Breast epithelium (tissue), 4 donors: ENCODE data around the gene PDZD2. TPM values are rescaled to one million over a fixed set of nuclear protein-coding genes. Genes with fewer than 3 reads are reported as not detected.
"Not testable (repeated sequence)": the region's sequence is repeated elsewhere in the genome, so short reads cannot be mapped to it uniquely, and the experiment has no call there.

Experiments used
- DNase-seq, 2 donors: peaks; one replicate each; pipeline ENCODE4 v3.0.0-alpha.2; 2019; ENCODE audit warnings: low spot score in 2 of 2
- H3K27ac ChIP-seq, 2 donors: fragments of 200-600 bp; sonication (generic) in 1 of 2; one replicate each; pipeline ENCODE4 v1.5.1; 2016 to 2019; ENCODE audit warnings: mild to moderate bottlenecking in 1 of 2
- H3K27me3 ChIP-seq, 2 donors: fragments of 200-600 bp; sonication (generic) in 1 of 2; one replicate each; pipeline versions ENCODE4 v1.5.1 to v1.6.0; 2017 to 2019; ENCODE audit warnings: control low read depth in 1 of 2, mild to moderate bottlenecking in 1 of 2
- H3K36me3 ChIP-seq: fragments of 200-600 bp; one replicate; pipeline ENCODE4 v1.5.1; 2019
- H3K4me1 ChIP-seq, 2 donors: fragments of 200-600 bp; sonication (generic); one replicate each; pipeline ENCODE4 v1.5.1; 2016 to 2019; ENCODE audit warnings: control low read depth in 1 of 2
- H3K4me3 ChIP-seq, 3 donors: fragments of 200-600 bp; sonication (generic); 1 replicate in 2 of 3; 2 replicates in 1 of 3; pipeline ENCODE4 v1.5.1; 2016 to 2019; ENCODE audit warnings: mild to moderate bottlenecking in 3 of 3, moderate library complexity in 2 of 3
- H3K9me3 ChIP-seq, 2 donors: fragments of 200-600 bp; sonication (generic) in 1 of 2; one replicate each; pipeline ENCODE4 v1.5.1; 2016 to 2019; ENCODE audit warnings: control low read depth in 1 of 2
- CTCF ChIP-seq, 3 donors: fragments of 450-650 bp; IDR thresholded peaks; one replicate each; pipeline ENCODE4 v1.5.1; 2016 to 2017; ENCODE audit warnings: antibody characterized with exemption in 3 of 3, mild to moderate bottlenecking in 3 of 3, moderate library complexity in 3 of 3
- POLR2A ChIP-seq: fragments of 450-650 bp; IDR thresholded peaks from one replicate; pipeline ENCODE4 v1.6.1; 2016; ENCODE audit warnings: antibody characterized with exemption, mild to moderate bottlenecking, moderate library complexity
- POLR2AphosphoS5 ChIP-seq, 3 donors: sonication (generic); formaldehyde crosslinking; IDR thresholded peaks; one replicate each; pipeline ENCODE4 v1.6.1; 2017; ENCODE audit warnings: antibody characterized with exemption in 3 of 3
- intact Hi-C: fragments of 100-400 bp; cut with DNase I; formaldehyde crosslinking; loops from one replicate; pipeline ENCODE4 v1.15.1; 2023; ENCODE audit warnings: low total_unique reads
- total RNA-seq, 3 donors: library from RNA; depleted of rRNA; stranded (reverse); fragments of >200 nt; gene quantifications; one replicate each; pipeline ENCODE4 v1.1.0, GENCODE V29; 2016

Gene PDZD2
- total RNA-seq, 3 donors from 2014 or later, result 16.8 to 23.3 (median 17.7) TPM

- Histone ChIP-seq H3K27ac (no peak overlapping the region), H3K27me3 (no peaks in the 10 kb centered on the region), H3K36me3 (no peaks in the 10 kb centered on the region), H3K4me1 (no peaks in the 10 kb centered on the region), H3K4me3 (no peak overlapping the region), H3K9me3 (no peaks in the 10 kb centered on the region)
- peak in 1 of 2 donors; percentile 21 for DNase-seq
- TF ChIP-seq POLR2AphosphoS5 (IDR thresholded peaks at IDR 0.05) (no peak), CTCF (IDR thresholded peaks at IDR 0.05) (no peak), POLR2A (no peak)
- intact Hi-C loops, result no loop called here
Observed at GRCh38 chr5:31680528-31680927, 41.6 kb downstream of the PDZD2 start.

DNA sequence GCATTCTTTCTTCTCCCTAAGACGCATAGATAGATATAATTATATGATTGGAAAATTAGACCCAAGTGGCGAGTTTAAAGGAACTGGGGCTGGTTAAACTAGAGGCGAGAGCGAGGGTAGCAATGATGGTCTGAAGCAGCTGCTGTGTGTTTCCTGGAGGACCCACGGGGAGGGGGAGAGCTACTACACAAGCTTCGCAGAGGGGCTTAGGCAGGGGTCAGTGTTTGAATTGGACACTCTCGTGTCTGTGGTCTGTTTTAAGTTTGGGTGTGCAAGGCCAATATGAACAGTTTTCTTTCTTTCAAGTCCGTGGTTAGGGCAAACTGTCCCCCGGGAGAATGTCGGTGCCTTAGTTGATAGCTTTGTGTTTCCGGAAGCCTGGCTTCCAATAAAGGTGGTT is 43.1 kb downstream of the PDZD2 start:
- Histone ChIP-seq H3K9me3 (no peaks in the 10 kb centered on the region), H3K27ac (no peak overlapping the region), H3K27me3 (no peaks in the 10 kb centered on the region), H3K4me1 (no peaks in the 10 kb centered on the region), H3K36me3 (no peaks in the 10 kb centered on the region), H3K4me3 (no peak overlapping the region)
- no peak for DNase-seq
- TF ChIP-seq CTCF (IDR thresholded peaks at IDR 0.05) (no peak), POLR2A (no peak), POLR2AphosphoS5 (IDR thresholded peaks at IDR 0.05) (no peak)
- intact Hi-C loops, result no loop called here

DNA sequence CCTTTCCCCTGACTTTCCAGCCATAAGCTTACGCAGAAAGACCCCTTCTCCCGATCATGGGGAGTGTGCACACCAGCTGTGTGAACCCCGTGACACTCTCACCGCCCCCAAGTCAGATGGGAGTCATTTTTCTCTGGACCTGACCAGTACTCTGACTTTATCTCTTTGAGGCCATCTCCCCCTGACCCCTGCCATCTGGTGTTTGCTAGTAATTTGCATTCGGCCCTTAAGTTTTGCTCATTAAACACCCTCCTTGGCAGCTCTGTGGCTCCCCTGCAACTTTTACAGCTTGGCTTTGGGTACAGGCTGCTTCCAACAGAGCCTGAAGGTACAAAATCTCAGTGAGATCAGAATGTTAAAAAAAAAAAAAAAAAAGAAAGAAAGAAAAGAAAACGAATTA is 43.9 kb downstream of the PDZD2 start:
- H3K27me3 ChIP-seq, result no peaks in the 10 kb centered on the region
- H3K9me3 ChIP-seq, result no peaks in the 10 kb centered on the region
- H3K36me3 ChIP-seq, result no peaks in the 10 kb centered on the region
- H3K27ac ChIP-seq, result no peak overlapping the region
- no peak for TF ChIP-seq POLR2A
- no peak for TF ChIP-seq POLR2AphosphoS5 (IDR thresholded peaks at IDR 0.05)
- no peak for TF ChIP-seq CTCF (IDR thresholded peaks at IDR 0.05)
- H3K4me1 ChIP-seq, result no peaks in the 10 kb centered on the region
- intact Hi-C loops, result no loop called here
- H3K4me3 ChIP-seq, result no peak overlapping the region
- no peak for DNase-seq

- Histone ChIP-seq H3K27ac (no peak overlapping the region), H3K36me3 (no peaks in the 10 kb centered on the region), H3K4me3 (no peak overlapping the region), H3K4me1 (no peaks in the 10 kb centered on the region), H3K27me3 (no peaks in the 10 kb centered on the region), H3K9me3 (no peaks in the 10 kb centered on the region)
- no peak for DNase-seq
- no peak for TF ChIP-seq CTCF (IDR thresholded peaks at IDR 0.05)
- TF ChIP-seq POLR2AphosphoS5 (IDR thresholded peaks at IDR 0.05), result no peak
- TF ChIP-seq POLR2A, result no peak
- intact Hi-C loops, result no loop called here
Observed at GRCh38 chr5:31688515-31689092, 49.7 kb downstream of the PDZD2 start.

- H3K36me3 ChIP-seq, H3K27me3 ChIP-seq, H3K4me3 ChIP-seq, H3K4me1 ChIP-seq, intact Hi-C loops, H3K9me3 ChIP-seq, H3K27ac ChIP-seq, DNase-seq: not testable (repeated sequence)
Observed at GRCh38 chr5:31691408-31691807, 52.5 kb downstream of the PDZD2 start.
